ENCODE results near the gene C19orf47. TPM values are rescaled to one million over a fixed set of nuclear protein-coding genes. Genes with fewer than 3 reads are reported as not detected.

C19orf47 gene
- total and polyA plus RNA-seq, 2 experiments from 2014 or later, result 6.2 to 11.2 TPM

- no peak overlapping the region for H3K4me3 ChIP-seq
- H3K4me1 ChIP-seq (ENCODE audit: insufficient read depth), result peaks cover 4% of the 10 kb centered on the region; the same call in 1 of the 2 replicates
- H3K4me2 ChIP-seq (ENCODE audit: unreplicated experiment), result no peak overlapping the region
- DNase-seq, result no peak
- no peaks in the 10 kb centered on the region for H3K9me2 ChIP-seq (ENCODE audit: insufficient read depth)
- no peaks in the 10 kb centered on the region; the same call in 1 of the 2 replicates for H3K36me3 ChIP-seq (ENCODE audit: low read depth)
- no peak overlapping the region for H3K27ac ChIP-seq
- no peak overlapping the region for H2AFZ ChIP-seq
- in situ Hi-C loops (cut with MboI), result no loop called here
- H4K20me1 ChIP-seq (ENCODE audit: insufficient read depth), result no peaks in the 10 kb centered on the region
- H3K9ac ChIP-seq, result no peak overlapping the region
- H3K79me2 ChIP-seq (ENCODE audit: insufficient read depth), result peaks cover 37% of the 10 kb centered on the region
- H3F3A ChIP-seq (ENCODE audit: insufficient read depth), result peaks cover 9% of the 10 kb centered on the region
- no peak for TF ChIP-seq EZH2 (IDR thresholded peaks at IDR 0.05; ENCODE audit: insufficient read depth, poor library complexity, severe bottlenecking)
- TF ChIP-seq EZH2phosphoT487 (IDR thresholded peaks at IDR 0.05; ENCODE audit: insufficient read depth, low read depth), result no peak
- H3K9me3 ChIP-seq (ENCODE audit: low read depth), result no peaks in the 10 kb centered on the region
- no peaks in the 10 kb centered on the region for H3K27me3 ChIP-seq (replicated peaks; ENCODE audit: insufficient read depth)
- 96 to 100% methylated on average over 5 of the region's 5 CpGs for WGBS, 2 experiments (ENCODE audit: low coverage in 1 of 2, low lambda C conversion rate in 2 of 2, missing lambda C conversion rate in 2 of 2)
Observed at GRCh38 chr19:40358773-40359172, 10.6 kb upstream of the C19orf47 start.

- H2AFZ ChIP-seq, result no peak overlapping the region
- 0 out of 2 replicates have a peak overlapping the region, but pooled peaks have one; percentile 8 for H3K9ac ChIP-seq
- no peaks in the 10 kb centered on the region for H3K9me2 ChIP-seq (ENCODE audit: insufficient read depth)
- DNase-seq, result peak; percentile 42
- 37 to 48% methylated on average over 3 of the region's 3 CpGs for WGBS, 2 experiments (ENCODE audit: low coverage in 1 of 2, low lambda C conversion rate in 2 of 2, missing lambda C conversion rate in 2 of 2)
- H3K27ac ChIP-seq, result peak overlapping the region; percentile 31
- in situ Hi-C loops (cut with MboI), result no loop called here
- H3K79me2 ChIP-seq (ENCODE audit: insufficient read depth), result peaks cover 42% of the 10 kb centered on the region
- no peaks in the 10 kb centered on the region for H4K20me1 ChIP-seq (ENCODE audit: insufficient read depth)
- H3K9me3 ChIP-seq (ENCODE audit: low read depth), result no peaks in the 10 kb centered on the region
- H3K4me1 ChIP-seq (ENCODE audit: insufficient read depth), result peaks cover 4% of the 10 kb centered on the region; the same call in 1 of the 2 replicates
- no peak overlapping the region for H3K4me3 ChIP-seq
- TF ChIP-seq EZH2phosphoT487 (IDR thresholded peaks at IDR 0.05; ENCODE audit: insufficient read depth, low read depth) (no peak), EZH2 (IDR thresholded peaks at IDR 0.05; ENCODE audit: insufficient read depth, poor library complexity, severe bottlenecking) (no peak)
- H3K36me3 ChIP-seq (ENCODE audit: low read depth), result no peaks in the 10 kb centered on the region; the same call in 1 of the 2 replicates
- no peaks in the 10 kb centered on the region for H3K27me3 ChIP-seq (replicated peaks; ENCODE audit: insufficient read depth)
- H3F3A ChIP-seq (ENCODE audit: insufficient read depth), result peaks cover 9% of the 10 kb centered on the region
- H3K4me2 ChIP-seq (ENCODE audit: unreplicated experiment), result no peak overlapping the region
Observed at GRCh38 chr19:40357640-40358039, 9.4 kb upstream of the C19orf47 start.

- 0 out of 2 replicates have a peak overlapping the region, but pooled peaks have one; percentile 8 for H3K9ac ChIP-seq
- DNase-seq, result peak; percentile 46
- no peaks in the 10 kb centered on the region for H3K9me3 ChIP-seq (ENCODE audit: low read depth)
Observed at GRCh38 chr19:40356681-40357595, 8.7 kb upstream of the C19orf47 start.

GRCh38 chr19:40355975-40356680 is 7.9 kb upstream of the C19orf47 start:
- no peaks in the 10 kb centered on the region; the same call in 1 of the 2 replicates for H3K36me3 ChIP-seq (ENCODE audit: low read depth)
- H3K4me2 ChIP-seq (ENCODE audit: unreplicated experiment), result no peak overlapping the region
- H3K4me1 ChIP-seq (ENCODE audit: insufficient read depth), result peaks cover 4% of the 10 kb centered on the region; the same call in 1 of the 2 replicates
- H3K27ac ChIP-seq, result no peak overlapping the region
- H3K9ac ChIP-seq, result no peak overlapping the region
- peaks cover 46% of the 10 kb centered on the region for H3K79me2 ChIP-seq (ENCODE audit: insufficient read depth)
- no peaks in the 10 kb centered on the region for H3K9me3 ChIP-seq (ENCODE audit: low read depth)
- TF ChIP-seq EZH2phosphoT487 (IDR thresholded peaks at IDR 0.05; ENCODE audit: insufficient read depth, low read depth) (no peak), EZH2 (IDR thresholded peaks at IDR 0.05; ENCODE audit: insufficient read depth, poor library complexity, severe bottlenecking) (no peak)
- DNase-seq, result no peak
- no peaks in the 10 kb centered on the region for H3K27me3 ChIP-seq (replicated peaks; ENCODE audit: insufficient read depth)
- H3K4me3 ChIP-seq, result no peak overlapping the region
- WGBS, 2 experiments (ENCODE audit: low coverage in 1 of 2, low lambda C conversion rate in 2 of 2, missing lambda C conversion rate in 2 of 2), result 88 to 89% methylated on average over 9 of the region's 9 CpGs
- no peaks in the 10 kb centered on the region for H3K9me2 ChIP-seq (ENCODE audit: insufficient read depth)
- in situ Hi-C loops (cut with MboI), result no loop called here
- H3F3A ChIP-seq (ENCODE audit: insufficient read depth), result peaks cover 9% of the 10 kb centered on the region
- H2AFZ ChIP-seq, result no peak overlapping the region
- H4K20me1 ChIP-seq (ENCODE audit: insufficient read depth), result no peaks in the 10 kb centered on the region

More at GRCh38 chr19:40356681-40357595, 8.7 kb upstream of the C19orf47 start:
- H3K27me3 ChIP-seq (replicated peaks; ENCODE audit: insufficient read depth), result no peaks in the 10 kb centered on the region
- peak overlapping the region; percentile 31 for H3K27ac ChIP-seq
- no peak overlapping the region for H2AFZ ChIP-seq
- 78 to 79% methylated on average over 6 of the region's 6 CpGs for WGBS, 2 experiments (ENCODE audit: low coverage in 1 of 2, low lambda C conversion rate in 2 of 2, missing lambda C conversion rate in 2 of 2)
- H3K79me2 ChIP-seq (ENCODE audit: insufficient read depth), result peaks cover 42% of the 10 kb centered on the region
- TF ChIP-seq EZH2 (IDR thresholded peaks at IDR 0.05; ENCODE audit: insufficient read depth, poor library complexity, severe bottlenecking), result no peak
- no peak for TF ChIP-seq EZH2phosphoT487 (IDR thresholded peaks at IDR 0.05; ENCODE audit: insufficient read depth, low read depth)
- H3K9me2 ChIP-seq (ENCODE audit: insufficient read depth), result no peaks in the 10 kb centered on the region
- H3F3A ChIP-seq (ENCODE audit: insufficient read depth), result peaks cover 9% of the 10 kb centered on the region
- no peaks in the 10 kb centered on the region for H4K20me1 ChIP-seq (ENCODE audit: insufficient read depth)
- no peak overlapping the region for H3K4me3 ChIP-seq
- in situ Hi-C loops (cut with MboI), result no loop called here
- peaks cover 4% of the 10 kb centered on the region; the same call in 1 of the 2 replicates for H3K4me1 ChIP-seq (ENCODE audit: insufficient read depth)
- H3K4me2 ChIP-seq (ENCODE audit: unreplicated experiment), result no peak overlapping the region
- no peaks in the 10 kb centered on the region; the same call in 1 of the 2 replicates for H3K36me3 ChIP-seq (ENCODE audit: low read depth)
